AG04449 (cell line): Measurements from ENCODE around the gene ANKRD33B.

Experiments used
- CTCF ChIA-PET: fragments of 350-600 bp; formaldehyde crosslinking; extraction: SDS; loops from one replicate; lab custom pipeline; 2021; ENCODE audit warnings: antibody characterized with exemption; lab: Yijun Ruan, JAX
- POLR2A ChIA-PET: fragments of 400-600, 350-600 bp; formaldehyde crosslinking; extraction: SDS; loops from one replicate; lab custom pipeline; 2020; ENCODE audit warnings: antibody characterized with exemption, inconsistent platforms; lab: Yijun Ruan, JAX
- DNase-seq: peaks from one replicate; pipeline ENCODE4 v3.0.0-alpha.2; 2010; ENCODE audit warnings: low read depth, low spot score
- H3K4me3 ChIP-seq: 2 replicates; pipeline ENCODE4 v1.5.1; 2011; ENCODE audit warnings: low read depth, mild to moderate bottlenecking, control low read depth, low read length
- TF ChIP-seq, protein P1 (sequence below): IDR thresholded peaks from one replicate; pipeline ENCODE4 v1.5.1; 2011; ENCODE audit warnings: mild to moderate bottlenecking, moderate library complexity, low read length, control low read depth, inconsistent platforms; ENCODE audit not compliant: insufficient read depth; ENCODE audit errors: missing control alignments

The ANKRD33B gene

DNA sequence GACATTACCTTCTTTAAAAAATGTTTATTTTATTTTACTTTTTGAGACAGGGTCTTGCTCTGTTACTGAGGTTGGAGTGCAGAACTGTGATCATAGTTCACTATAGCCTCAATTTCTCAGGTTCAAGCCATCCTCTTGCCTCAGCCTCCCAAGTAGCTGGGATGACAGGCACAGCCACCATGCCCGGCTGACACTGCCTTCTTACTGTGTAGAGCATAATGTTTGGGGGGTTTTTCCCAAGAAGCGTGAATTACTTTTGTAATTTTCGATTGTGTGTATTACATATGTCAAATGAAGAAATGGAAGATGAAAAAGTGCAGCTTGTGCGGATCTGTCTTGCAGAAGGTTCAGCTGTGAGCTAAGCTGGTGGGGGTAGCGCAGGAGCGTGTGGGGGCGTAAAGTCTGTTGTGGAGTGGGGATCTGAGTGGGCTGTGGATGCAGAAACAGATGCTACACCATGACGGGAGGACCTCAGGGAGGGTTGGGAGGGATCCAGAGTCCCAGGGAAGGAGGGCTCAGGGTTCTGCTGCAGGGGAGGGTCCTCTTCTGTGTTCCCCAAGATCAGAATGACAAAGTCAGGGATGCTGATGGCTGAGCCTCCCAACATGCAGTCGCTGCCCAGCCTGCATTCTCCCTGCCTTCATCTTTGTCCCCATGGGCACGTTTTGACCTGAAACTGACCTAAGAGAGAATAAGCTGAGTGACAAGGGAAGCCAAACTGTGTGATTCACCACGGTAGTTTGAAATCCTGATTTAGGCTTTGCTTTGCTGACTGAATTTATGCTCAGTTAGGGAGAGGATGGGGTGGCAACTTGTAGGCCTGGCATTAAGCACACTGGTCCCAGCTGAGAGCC lies 6.8 kb upstream of the ANKRD33B start:
- POLR2A ChIA-PET, result interaction anchor here (0.6 to 0.9 kb wide), 4 partner anchors 44 to 77 kb away, joined by 3 to 5 read pairs (median 3); no protein-coding TSS in a partner anchor
- no peak for DNase-seq
- H3K4me3 ChIP-seq, result no peak overlapping the region
- TF ChIP-seq, protein P1, sequence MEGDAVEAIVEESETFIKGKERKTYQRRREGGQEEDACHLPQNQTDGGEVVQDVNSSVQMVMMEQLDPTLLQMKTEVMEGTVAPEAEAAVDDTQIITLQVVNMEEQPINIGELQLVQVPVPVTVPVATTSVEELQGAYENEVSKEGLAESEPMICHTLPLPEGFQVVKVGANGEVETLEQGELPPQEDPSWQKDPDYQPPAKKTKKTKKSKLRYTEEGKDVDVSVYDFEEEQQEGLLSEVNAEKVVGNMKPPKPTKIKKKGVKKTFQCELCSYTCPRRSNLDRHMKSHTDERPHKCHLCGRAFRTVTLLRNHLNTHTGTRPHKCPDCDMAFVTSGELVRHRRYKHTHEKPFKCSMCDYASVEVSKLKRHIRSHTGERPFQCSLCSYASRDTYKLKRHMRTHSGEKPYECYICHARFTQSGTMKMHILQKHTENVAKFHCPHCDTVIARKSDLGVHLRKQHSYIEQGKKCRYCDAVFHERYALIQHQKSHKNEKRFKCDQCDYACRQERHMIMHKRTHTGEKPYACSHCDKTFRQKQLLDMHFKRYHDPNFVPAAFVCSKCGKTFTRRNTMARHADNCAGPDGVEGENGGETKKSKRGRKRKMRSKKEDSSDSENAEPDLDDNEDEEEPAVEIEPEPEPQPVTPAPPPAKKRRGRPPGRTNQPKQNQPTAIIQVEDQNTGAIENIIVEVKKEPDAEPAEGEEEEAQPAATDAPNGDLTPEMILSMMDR, result no peak
- CTCF ChIA-PET, result interaction anchor here (0.9 to 4.9 kb wide), 4 partner anchors 10 to 145 kb away, joined by 3 to 24 read pairs (median 4); no protein-coding TSS in a partner anchor

DNA sequence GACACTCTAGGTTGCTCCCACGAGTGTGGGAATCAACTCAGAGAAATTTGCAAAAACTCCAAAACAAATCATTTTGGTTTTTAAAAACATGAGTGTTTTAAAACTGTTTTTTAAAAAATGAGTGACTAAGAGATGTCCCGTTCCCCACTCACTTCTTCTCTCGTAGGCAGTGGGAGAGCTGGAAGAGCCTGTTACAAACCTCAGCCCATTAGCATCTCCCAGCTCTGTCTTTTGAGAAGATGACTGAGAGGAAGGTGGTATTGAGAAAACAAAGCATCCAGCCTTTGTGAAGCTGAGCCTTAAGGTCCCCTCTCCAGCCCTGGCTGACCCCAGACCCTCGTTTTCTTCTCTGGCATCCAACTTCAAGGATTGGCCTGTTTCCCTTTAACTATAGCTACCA lies 4.7 kb upstream of the ANKRD33B start:
- H3K4me3 ChIP-seq, result no peak overlapping the region
- ChIA-PET CTCF (interaction anchor here (1.1 to 4.9 kb wide), 7 partner anchors 9 to 107 kb away, joined by 3 to 24 read pairs (median 4); no protein-coding TSS in a partner anchor), POLR2A (interaction anchor here (1.5 kb wide), 1 partner anchor 74 kb away, joined by 3 read pairs; no protein-coding TSS in a partner anchor)
- DNase-seq, result no peak
- TF ChIP-seq, protein P1, result no peak

DNA sequence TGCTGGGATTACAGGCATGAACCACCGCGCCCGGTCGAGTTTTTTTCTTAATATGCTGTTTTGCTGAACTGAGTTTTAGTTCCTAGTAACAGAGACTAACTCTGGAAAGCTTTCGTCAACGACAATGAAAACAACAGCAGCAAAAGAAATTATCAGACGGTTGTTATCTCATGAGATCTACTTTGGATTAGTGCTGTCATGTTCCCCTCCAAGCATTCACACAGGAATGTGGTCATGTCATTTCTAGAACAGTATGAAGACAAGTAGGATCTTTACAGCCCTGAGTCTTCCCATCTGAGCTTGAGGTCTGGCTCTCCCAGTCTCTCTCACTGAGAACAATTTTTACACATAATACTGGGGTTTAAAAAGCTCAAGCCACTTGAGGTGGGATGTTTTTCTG lies 4.0 kb upstream of the ANKRD33B start:
- H3K4me3 ChIP-seq, result no peak overlapping the region
- ChIA-PET CTCF (interaction anchor here (1.1 to 4.9 kb wide), 7 partner anchors 8 to 107 kb away, joined by 3 to 24 read pairs (median 4); no protein-coding TSS in a partner anchor), POLR2A (interaction anchor here (1.5 kb wide), 1 partner anchor 75 kb away, joined by 3 read pairs; no protein-coding TSS in a partner anchor)
- no peak for DNase-seq
- TF ChIP-seq, protein P1, result no peak

DNA sequence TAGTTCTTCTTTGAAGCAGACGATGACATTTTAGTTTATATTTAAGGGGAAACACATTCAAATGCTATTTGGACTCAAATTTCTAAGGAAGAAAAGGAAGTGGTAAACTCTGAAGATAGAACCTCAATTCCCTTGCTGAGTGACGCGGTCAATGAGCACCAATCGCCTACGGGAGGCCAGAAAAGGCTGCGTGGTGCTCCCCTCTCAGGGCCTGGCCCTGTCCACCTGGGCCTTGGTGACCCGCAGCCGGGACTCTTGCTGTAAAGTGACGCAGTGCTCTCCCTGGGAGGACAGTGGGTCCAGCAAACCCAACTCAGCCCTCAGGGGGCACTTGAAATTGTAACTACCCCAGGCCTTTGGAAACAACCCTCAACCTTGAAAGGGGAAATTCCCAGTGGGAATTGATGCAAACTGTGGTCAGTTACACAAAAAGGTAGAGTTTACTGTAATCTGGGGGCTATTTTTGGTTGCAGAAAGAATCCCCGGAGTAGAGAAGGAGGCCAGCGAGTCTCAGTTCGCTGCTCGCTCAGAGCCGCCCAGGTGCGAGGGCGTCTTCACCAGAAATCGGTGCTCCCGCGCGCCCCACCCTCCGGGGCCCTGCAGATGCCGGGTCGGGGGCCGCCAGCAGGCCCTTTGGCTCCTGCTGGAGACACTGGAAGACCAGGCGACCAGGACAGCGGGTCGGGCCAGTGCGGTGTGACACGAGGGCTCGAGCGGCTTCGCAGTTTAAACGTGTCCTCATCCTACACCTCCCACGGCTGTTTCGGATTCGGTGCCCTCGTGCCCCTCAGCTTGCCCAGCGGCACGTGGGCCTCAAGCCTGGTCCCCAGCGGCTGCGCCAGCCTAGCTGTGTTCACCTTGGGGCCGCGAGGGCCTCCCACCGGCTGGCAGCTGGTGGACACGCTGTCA lies 1.4 kb upstream of the ANKRD33B start:
- peak overlapping the region; percentile 93 for H3K4me3 ChIP-seq
- ChIA-PET CTCF (no interaction called here), POLR2A (no interaction called here)
- DNase-seq, result no peak
- TF ChIP-seq, protein P1, result no peak

DNA sequence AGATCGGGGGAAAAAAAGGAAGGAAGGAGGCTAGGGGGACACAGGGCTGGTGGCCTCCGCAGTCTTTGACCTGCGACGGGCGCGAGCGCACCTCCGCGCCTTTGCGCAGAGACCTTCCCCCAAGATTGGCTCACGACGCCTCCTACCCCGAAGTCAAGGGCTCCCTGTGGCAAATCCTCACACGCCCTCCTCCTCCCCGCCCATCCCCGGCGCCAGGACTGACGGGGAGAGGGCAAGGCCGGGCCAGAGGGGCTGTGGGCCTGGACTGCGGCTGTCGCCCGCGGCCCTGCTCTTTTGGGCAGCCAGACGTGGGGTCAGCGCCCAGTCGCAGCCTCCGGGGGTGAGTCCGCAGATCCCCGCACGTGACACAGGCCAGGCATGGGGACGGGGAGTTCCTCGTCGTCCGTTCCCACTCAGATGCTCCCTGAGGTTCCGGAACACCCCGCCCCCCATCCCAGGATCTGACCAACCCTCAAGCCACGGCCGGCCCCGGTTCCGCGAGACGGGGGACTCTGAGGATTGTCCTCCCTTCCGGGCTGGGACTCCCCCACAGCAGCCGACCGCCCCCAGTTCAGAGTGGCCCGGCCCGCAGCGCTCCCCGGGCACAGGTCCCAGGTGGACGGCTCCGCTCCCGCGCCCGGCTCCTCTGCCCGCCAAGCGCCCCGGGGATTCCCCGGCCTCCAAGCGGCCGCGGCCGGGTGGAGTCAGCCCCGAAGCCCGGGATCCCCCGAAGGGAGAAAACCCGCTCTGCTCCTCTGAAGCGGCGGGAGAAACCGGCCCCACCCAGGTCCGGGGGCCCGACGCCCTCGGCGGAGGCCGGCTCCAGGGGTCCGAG lies 543 bp upstream of the ANKRD33B start:
- POLR2A ChIA-PET, result no interaction called here
- DNase-seq, result no peak
- CTCF ChIA-PET, result interaction anchor here (0.8 to 1.2 kb wide), 2 partner anchors 65 to 78 kb away, joined by 3 read pairs; no protein-coding TSS in a partner anchor
- TF ChIP-seq, protein P1, result no peak
- peak overlapping the region; percentile 93 for H3K4me3 ChIP-seq
